Central memory CD4-positive, alpha-beta T cell (primary cell): Measurements from ENCODE around the gene MCC.

Experiments used
- DNase-seq: peaks from one replicate; pipeline ENCODE4 v3.0.0; 2022

The MCC gene

DNA sequence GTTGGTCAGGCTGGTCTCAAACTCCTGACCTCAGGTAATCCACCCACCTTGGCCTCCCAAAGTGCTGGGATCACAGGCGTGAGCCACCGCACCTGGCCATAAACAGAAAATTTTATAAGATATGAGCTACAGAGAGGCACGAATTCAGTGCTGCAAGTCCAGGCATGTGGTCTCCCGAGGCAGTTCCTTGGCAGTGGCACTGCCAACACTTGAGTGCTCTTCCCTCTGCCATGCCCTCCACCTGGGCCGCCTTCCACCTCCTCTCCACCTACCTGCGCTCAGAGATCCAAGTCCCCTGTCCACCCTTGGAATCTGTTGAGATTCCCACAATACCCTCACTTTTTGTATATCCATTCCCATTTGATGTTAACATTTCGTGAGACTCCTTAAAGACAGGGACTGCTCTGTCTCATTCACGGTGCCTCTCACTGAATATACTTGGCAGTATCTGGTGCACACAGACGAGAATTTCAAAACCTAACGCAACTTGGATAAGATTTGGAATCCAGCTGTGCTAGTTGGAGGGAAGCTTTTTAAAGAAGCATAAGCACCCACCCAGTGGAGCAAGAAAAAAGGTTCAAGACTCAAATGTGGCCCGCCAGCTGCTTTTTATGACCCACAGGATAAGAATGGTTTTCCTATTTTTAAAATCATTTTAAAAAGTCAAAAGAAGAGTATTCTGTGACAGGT is 443.3 kb downstream of the MCC start:
- DNase-seq = no peak

GRCh38 chr5:113043491-113043931 is 444.7 kb downstream of the MCC start:
- DNase-seq = no peak

DNA sequence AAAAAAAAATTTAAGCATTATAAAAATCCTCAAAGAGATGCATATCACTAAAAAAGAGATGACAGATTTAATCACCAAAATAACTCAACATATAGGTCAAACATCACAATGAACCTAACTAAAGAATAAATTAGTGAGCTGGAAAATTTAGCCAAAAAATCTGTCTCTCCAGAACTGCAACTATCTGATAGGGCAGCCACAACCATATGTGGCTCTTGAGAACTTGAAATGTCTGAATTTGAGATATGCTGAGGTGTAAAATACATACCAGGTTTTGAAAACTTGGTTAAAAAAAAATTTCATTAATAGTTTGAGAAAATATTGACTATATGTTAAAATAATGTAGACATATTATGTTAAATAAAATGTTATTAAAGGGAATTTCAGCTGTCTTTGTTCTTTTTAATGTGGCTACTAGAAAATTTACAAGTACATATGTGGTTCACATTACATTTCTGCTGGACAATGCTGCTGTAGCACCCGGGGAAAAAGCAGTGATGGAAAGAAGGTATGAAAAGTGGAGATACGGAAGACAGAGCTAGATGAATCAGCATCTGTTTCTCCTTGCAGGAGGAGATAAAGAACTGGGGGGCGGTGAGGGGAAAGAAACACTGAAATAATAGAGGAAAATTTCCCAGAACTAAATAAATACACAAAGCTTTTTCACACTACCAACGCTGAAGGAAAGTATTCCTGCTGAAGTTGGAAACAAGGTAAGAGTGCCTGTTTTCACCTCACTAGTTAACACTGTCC is 445.6 kb downstream of the MCC start:
- no peak for DNase-seq

DNA sequence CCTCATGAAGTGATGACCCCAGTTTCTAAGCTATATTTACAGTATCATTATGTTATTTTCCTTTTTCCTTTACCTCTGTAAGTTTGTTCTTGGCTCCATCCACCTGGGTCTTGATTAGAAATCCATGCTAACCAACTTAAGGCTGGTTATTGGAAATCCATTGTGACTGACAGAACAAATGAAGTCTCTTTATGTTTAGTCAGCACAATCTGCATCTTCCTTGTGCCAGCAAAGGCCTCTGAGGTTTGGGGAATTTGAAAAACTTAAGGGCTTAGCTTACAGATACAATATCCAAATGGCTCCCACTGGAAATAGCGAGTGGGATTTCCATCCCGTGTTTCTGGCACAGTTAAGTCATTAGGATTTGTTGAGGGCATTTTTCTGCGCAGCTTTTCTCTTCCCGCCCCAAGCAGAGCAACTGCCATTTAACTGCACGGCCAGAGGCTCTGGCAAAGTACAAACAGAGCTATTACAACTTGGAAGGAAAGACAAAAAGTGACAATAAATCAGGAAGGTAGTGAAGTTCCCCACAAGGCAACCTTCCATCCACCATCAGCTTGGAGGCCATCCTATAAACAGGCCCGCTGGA is 447.5 kb downstream of the MCC start:
- DNase-seq = no peak

DNA sequence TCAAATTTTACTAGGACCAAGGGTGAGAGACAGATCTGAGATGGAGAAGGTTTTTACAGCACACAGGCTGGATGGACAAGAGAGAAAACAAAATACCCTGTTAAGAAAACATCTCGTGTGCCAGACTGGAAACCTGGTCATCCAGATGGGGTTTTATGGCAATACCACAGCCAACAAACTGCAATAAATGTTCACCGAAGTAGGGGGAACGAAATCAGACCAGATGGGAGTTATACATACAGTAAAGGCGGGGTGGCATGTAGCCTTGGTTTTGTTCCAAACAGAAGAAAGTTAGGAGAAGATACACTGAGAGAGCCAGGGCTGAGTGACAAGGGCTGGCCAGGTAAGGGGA is 448.3 kb downstream of the MCC start:
- DNase-seq = no peak

GRCh38 chr5:113039229-113039933 is 448.9 kb downstream of the MCC start:
- DNase-seq = no peak

DNA sequence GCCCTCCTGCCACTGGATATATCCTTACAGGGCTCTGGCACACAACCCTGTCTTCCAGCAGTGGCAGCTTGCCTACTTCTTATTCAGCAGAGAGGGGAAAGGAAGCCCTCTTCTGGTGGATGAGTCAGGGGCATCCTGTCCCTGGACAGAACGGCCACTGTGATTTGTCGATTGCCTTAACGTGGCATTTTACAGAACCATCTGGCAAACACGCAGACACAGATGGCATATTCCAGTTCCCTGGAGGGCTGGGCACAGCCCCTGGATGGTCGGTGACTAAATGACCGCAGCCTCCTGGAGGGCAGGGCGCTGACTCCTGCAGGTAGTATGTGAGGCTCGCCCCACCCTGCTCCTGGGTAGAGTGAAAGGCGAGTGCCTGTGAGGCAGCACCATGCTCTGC is 449.5 kb downstream of the MCC start:
- DNase-seq = no peak

GRCh38 chr5:113038136-113038535 is 450.1 kb downstream of the MCC start:
- no peak for DNase-seq

- DNase-seq = no peak
Observed at GRCh38 chr5:113036826-113037225, 451.4 kb downstream of the MCC start.

- DNase-seq = no peak
Observed at GRCh38 chr5:113036321-113036720, 451.9 kb downstream of the MCC start.

- DNase-seq = no peak
Observed at GRCh38 chr5:113035096-113035495, 453.2 kb downstream of the MCC start.

GRCh38 chr5:113034182-113034773 is 454.0 kb downstream of the MCC start:
- DNase-seq = no peak

DNA sequence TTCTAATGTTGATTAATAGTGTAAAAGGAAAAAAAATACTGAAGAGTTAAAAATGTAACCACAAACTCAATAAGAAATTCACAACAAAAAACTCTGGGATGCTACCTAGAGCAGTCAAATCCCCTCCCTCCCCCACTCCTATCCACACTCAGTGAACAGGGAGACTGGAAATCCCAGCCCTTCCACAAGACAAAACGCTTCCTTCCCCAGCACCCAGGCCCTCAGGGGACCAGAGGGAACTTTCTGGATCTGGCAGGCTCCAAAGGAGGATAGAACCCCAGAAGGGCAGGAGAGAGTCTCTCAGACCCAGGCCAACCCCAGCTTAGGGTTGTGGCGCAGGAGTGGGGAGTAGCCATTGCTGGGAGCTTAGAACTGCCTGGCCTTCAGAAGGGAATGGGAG is 456.7 kb downstream of the MCC start:
- DNase-seq = no peak

GRCh38 chr5:113031104-113031503 is 457.1 kb downstream of the MCC start:
- DNase-seq = no peak

DNA sequence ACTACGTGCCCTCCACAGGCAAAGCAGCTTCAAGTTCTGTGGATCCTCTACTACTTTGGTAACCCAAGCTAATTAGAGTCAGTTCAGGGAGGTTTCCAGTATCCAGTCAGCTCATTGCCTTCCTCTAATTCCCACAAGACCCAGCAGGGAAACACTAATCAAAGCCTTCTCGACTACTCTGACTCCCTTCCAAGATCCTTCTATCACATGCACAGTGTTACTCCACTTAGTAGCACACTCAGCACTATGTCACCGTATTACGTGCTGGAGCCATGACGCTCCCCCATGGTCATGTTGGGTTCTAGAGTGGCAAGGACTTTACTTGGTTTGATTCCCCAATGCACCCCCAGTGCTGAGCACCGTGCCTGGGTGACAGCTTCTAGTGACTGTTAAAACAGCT is 458.6 kb downstream of the MCC start:
- no peak for DNase-seq

DNA sequence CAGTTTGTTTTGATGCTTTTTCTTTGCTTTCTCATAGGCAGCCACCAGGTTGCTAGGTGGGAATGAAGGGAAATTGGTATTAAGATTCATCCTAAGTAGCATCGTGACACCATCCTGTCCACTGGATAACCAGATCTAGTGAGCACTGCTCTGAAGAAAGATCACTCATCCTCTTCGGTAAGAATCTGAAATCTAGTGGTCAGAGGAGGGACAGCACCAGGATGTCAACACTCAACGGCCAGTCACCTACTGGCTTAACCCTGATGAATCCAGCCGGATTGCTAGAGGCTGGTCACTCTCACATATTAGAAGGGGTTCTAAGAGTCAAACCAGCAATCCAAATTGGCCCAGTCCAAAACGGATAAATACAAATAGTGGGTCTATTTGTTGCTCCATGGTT is 460.8 kb downstream of the MCC start:
- no peak for DNase-seq

GRCh38 chr5:113027015-113027414 is 461.2 kb downstream of the MCC start:
- no peak for DNase-seq

GRCh38 chr5:113026211-113026610 is 462.0 kb downstream of the MCC start:
- no peak for DNase-seq

GRCh38 chr5:113025596-113025995 is 462.7 kb downstream of the MCC start:
- DNase-seq = no peak

DNA sequence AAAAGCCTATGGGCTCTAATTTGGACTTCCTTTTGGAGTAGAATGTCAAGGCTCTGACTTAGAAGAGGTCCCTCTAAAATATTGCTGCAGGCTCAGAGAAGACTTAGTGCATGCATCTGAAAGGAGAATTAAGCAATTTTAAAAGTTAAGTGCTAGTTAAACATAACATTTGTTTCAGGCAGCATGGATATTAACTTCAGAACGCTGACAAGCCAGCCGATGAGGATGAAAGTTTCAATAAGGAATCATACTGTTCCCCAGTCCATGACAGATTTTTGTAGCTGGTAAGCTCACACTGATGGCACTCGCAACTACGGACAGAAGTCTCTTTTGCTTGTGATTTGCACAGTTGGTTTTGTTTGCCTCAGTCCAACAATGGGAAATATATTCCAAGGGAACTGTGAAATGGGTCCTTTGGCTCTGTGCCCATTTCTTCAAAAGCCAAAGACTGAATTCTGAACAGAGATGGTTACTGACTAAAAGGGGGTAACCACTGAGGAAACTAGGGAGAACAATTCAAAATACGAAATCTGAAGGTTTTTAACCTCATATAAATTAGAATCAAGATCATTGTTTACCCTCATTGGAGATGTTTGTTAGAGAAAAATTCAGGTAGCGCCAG is 464.1 kb downstream of the MCC start:
- DNase-seq = no peak

- DNase-seq = peak; percentile 79
Observed at GRCh38 chr5:113022661-113023060, 465.6 kb downstream of the MCC start.

- peak; percentile 46 for DNase-seq
Observed at GRCh38 chr5:113020461-113021273, 467.6 kb downstream of the MCC start.
